Measurements from ENCODE around the gene FAM163A. TPM values are rescaled to one million over a fixed set of nuclear protein-coding genes. Genes with fewer than 3 reads are reported as not detected.

Gene FAM163A
- total RNA-seq, 1 experiment from 2014 or later, result 0.46 TPM

DNA sequence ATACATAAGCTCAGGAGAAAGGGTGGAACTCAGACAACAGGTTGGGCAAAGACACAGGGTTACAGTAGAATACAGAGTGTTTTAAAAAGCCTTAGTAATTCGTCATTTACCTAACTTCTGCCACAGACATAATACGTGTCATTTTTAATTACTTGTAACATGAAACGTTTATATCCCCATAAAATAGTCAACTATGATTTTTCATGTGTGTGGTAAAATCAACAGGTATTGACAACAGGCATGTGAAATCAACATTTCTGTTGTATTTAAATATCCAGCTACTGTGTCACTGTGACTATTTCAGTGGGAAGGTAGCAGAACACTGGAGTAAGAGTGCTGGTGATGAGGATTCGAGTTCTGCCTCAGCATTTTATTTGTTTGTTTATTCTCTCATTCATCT is 5.7 kb downstream of the FAM163A start:
- no CpG with 5 or more reads among the region's 4 CpGs for WGBS (ENCODE audit: extremely low coverage, insufficient read length, low lambda C conversion rate)
- Histone ChIP-seq H4K91ac (ENCODE audit: insufficient read length, low read depth, low read length) (no peak overlapping the region), H4K8ac (replicated peaks; ENCODE audit: insufficient read length, low read depth, low read length) (no peak overlapping the region), H3K23me2 (ENCODE audit: insufficient read length, low read depth, low read length, poor library complexity, severe bottlenecking) (peaks cover 3% of the 10 kb centered on the region), H3K4me2 (ENCODE audit: insufficient read depth, insufficient read length, low read length) (no peak overlapping the region), H3K56ac (ENCODE audit: insufficient read length, low read depth, low read length) (no peak overlapping the region), H3K79me2 (ENCODE audit: insufficient read depth, low read length) (no peaks in the 10 kb centered on the region), H3K18ac (ENCODE audit: insufficient read length, low read depth, low read length) (no peak overlapping the region), H3K4me1 (ENCODE audit: insufficient read depth, low read length) (no peaks in the 10 kb centered on the region), H3K9ac (ENCODE audit: extremely low read depth, insufficient read length, low read length) (no peak overlapping the region), H2AFZ (ENCODE audit: low read length) (no peak overlapping the region), H3K23ac (ENCODE audit: insufficient read length, low read depth, low read length) (no peak overlapping the region), H2BK12ac (ENCODE audit: insufficient read length, low read depth, low read length) (no peak overlapping the region), H4K20me1 (ENCODE audit: control insufficient read depth, insufficient read depth, insufficient read length) (no peaks in the 10 kb centered on the region), H3K14ac (ENCODE audit: insufficient read depth, low read length) (no peak overlapping the region), H2AK5ac (ENCODE audit: insufficient read length, low read length) (no peak overlapping the region), H3T11ph (ENCODE audit: low read length) (no peak overlapping the region), H2BK5ac (ENCODE audit: insufficient read length, low read length) (no peak overlapping the region), H3K27me3 (ENCODE audit: insufficient read depth, low read length) (peaks cover 24% of the 10 kb centered on the region; the same call in 1 of the 2 replicates), H2BK20ac (ENCODE audit: low read depth, low read length, poor library complexity, severe bottlenecking) (no peak overlapping the region), H2BK15ac (ENCODE audit: low read depth, low read length) (no peak overlapping the region), H3K4ac (ENCODE audit: low read depth, low read length) (no peak overlapping the region), H3K9me3 (ENCODE audit: control insufficient read depth, low read depth, low read length) (no peaks in the 10 kb centered on the region), H2BK120ac (ENCODE audit: low read depth, low read length, poor library complexity, severe bottlenecking) (no peak overlapping the region), H3K27ac (ENCODE audit: insufficient read length, low read depth, low read length) (no peak overlapping the region), H3K79me1 (ENCODE audit: insufficient read depth, low read depth, low read length, poor library complexity, severe bottlenecking) (no peaks in the 10 kb centered on the region), H4K5ac (ENCODE audit: insufficient read length, low read depth, low read length) (no peak overlapping the region)
- TF ChIP-seq, protein P1, sequence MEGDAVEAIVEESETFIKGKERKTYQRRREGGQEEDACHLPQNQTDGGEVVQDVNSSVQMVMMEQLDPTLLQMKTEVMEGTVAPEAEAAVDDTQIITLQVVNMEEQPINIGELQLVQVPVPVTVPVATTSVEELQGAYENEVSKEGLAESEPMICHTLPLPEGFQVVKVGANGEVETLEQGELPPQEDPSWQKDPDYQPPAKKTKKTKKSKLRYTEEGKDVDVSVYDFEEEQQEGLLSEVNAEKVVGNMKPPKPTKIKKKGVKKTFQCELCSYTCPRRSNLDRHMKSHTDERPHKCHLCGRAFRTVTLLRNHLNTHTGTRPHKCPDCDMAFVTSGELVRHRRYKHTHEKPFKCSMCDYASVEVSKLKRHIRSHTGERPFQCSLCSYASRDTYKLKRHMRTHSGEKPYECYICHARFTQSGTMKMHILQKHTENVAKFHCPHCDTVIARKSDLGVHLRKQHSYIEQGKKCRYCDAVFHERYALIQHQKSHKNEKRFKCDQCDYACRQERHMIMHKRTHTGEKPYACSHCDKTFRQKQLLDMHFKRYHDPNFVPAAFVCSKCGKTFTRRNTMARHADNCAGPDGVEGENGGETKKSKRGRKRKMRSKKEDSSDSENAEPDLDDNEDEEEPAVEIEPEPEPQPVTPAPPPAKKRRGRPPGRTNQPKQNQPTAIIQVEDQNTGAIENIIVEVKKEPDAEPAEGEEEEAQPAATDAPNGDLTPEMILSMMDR (conservative IDR thresholded peaks at IDR 0.05), result no peak
- Mint-ChIP-seq H3K9me3 (peaks cover 4 to 6% of the 10 kb centered on the region in 2 experiments; a peak in 3 of 5 replicates), H3K27ac (no peak overlapping the region), H3K36me3 (ENCODE audit: insufficient read depth in 1 of 3, low read depth in 3 of 3) (no peaks in the 10 kb centered on the region), H3K27me3 (ENCODE audit: low read depth) (peaks cover 74% of the 10 kb centered on the region), H3K4me1 (peaks cover 6 to 12% of the 10 kb centered on the region in 2 experiments), H3K4me3 (no peak overlapping the region)
- no peak for DNase-seq

All from H9 (cell line).